Omental fat pad (tissue), 4 donors: Measurements from ENCODE around the gene CITED4. TPM values are rescaled to one million over a fixed set of nuclear protein-coding genes. Genes with fewer than 3 reads are reported as not detected.
"Not testable (repeated sequence)": the region's sequence is repeated elsewhere in the genome, so short reads cannot be mapped to it uniquely, and the experiment has no call there.

Experiments
- ATAC-seq: fragments of 150-250 bp; one replicate; pipeline ENCODE4 v1.9.1; 2016; ENCODE audit warnings: mild to moderate bottlenecking, moderate library complexity; ENCODE audit not compliant: low FRiP score
- DNase-seq: peaks from one replicate; pipeline ENCODE4 v3.0.0-alpha.2; 2019; ENCODE audit warnings: low spot score
- total RNA-seq, 4 donors: library from RNA; depleted of rRNA; stranded (reverse); fragments of >200 nt; gene quantifications; one replicate each; pipeline ENCODE4 v1.1.0, GENCODE V29; 2016
- TF ChIP-seq, protein P1 (sequence below), 3 donors: fragments of 450-650 bp; IDR thresholded peaks; one replicate each; pipeline ENCODE4 v1.5.1; 2016 to 2017; ENCODE audit warnings: antibody characterized with exemption in 3 of 3, mild to moderate bottlenecking in 3 of 3, moderate library complexity in 2 of 3

The CITED4 gene
- total RNA-seq, 4 donors from 2014 or later, result 5.8 to 21.6 (median 13.6) TPM

DNA sequence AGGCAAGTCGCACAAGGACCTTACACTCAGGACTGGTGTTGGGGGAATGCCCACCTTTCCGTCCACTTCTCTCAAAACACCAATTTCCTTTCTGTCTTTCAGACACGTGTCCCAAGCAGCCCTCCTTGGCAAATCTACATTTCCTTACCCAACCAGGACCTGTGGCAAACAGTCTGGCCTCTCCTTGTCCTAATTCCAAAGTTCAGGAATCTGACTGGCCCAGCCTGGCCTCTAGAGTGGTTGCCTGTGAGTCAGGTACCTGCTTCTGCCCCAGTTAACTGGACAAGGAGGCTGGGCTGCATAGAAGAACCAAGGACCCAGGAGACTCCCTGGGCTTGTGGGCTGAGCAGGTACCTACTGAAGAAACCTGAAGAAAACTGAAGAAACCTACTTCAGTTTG is 34.3 kb upstream of the CITED4 start:
- TF ChIP-seq, protein P1, sequence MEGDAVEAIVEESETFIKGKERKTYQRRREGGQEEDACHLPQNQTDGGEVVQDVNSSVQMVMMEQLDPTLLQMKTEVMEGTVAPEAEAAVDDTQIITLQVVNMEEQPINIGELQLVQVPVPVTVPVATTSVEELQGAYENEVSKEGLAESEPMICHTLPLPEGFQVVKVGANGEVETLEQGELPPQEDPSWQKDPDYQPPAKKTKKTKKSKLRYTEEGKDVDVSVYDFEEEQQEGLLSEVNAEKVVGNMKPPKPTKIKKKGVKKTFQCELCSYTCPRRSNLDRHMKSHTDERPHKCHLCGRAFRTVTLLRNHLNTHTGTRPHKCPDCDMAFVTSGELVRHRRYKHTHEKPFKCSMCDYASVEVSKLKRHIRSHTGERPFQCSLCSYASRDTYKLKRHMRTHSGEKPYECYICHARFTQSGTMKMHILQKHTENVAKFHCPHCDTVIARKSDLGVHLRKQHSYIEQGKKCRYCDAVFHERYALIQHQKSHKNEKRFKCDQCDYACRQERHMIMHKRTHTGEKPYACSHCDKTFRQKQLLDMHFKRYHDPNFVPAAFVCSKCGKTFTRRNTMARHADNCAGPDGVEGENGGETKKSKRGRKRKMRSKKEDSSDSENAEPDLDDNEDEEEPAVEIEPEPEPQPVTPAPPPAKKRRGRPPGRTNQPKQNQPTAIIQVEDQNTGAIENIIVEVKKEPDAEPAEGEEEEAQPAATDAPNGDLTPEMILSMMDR (IDR thresholded peaks at IDR 0.05), result no peak
- DNase-seq, result no peak
- no peak for ATAC-seq

DNA sequence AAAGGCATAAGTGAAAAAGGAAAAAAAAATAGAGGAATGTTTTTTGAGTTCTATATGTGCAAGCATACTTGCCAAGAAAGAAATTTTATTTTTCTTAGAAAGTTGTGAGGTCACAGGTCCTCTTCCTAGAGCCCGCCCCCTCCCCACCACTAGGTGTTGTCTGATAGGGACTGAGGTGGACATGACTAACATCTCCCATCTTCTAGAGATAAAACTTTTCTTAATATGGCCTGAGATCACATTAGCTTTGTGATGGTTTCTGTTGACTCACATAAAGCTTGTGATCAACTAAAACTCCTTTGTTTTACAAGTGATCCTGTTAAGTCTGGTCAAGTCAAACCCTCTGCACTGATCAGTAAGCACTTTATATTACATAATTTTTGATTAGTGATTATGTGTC is 33.4 kb upstream of the CITED4 start:
- TF ChIP-seq, protein P1 (IDR thresholded peaks at IDR 0.05), result no peak
- no peak for DNase-seq
- ATAC-seq, result no peak

DNA sequence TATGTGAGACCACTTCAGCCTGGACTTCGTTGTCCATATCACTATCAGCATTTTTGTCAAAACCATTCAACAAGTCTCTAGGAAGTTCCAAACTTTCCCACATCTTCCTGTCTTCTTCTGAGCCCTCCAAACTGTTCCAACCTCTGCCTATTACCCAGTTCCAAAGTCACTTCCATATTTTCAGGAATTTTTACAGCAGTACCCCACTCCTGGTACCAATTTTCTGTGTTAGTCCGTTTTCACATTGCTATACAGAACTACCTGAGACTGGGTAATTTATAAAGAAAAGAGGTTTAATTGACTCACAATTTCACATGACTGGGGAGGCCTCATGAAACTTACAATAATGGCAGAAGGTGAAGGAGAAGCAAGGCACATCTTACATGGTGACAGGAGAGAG is 32.7 kb upstream of the CITED4 start:
- ATAC-seq, result not testable (repeated sequence)

DNA sequence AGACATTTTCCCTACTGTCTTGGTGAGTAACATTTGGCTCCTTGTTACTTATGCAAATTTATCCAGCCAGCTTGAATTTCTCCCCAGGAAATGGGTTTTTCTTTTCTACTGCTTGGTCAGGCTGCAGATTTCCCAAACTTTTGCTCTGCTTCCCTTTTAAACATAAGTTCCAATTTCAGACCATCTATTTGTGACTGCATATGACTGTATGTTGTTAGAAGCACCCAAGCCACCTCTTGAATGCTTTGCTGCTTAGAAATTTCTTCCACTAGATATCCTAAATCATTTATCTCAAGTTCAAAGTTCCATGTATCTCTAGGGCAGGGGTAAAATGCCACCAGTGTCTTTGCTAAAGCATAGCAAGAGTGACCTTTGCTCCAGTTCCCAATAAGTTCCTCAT is 32.3 kb upstream of the CITED4 start:
- ATAC-seq, result no peak
- DNase-seq, result no peak
- TF ChIP-seq, protein P1 (IDR thresholded peaks at IDR 0.05), result no peak

More for the DNA sequence above, 32.7 kb upstream of the CITED4 start:
- not testable (repeated sequence) for DNase-seq

DNA sequence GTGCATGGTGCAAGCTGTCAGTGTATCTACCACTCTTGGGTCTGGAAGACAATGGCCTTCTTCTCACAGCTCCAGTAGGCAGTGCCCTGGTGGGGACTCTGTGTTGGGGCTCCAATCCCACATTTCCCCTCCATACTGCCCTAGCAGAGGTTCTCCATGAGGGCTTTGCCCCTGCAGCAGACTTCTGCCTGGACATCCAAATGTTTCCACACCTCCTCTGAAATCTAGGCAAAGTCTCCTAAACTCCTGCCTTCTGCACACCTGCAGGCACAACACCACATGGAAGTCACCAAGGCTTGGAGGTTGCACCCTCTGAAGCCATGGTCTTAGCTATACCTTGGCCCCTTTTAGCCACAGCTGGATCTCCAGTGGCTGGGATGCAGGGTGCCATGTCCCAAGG is 31.8 kb upstream of the CITED4 start:
- TF ChIP-seq, protein P1 (IDR thresholded peaks at IDR 0.05), result no peak
- DNase-seq, result no peak
- ATAC-seq, result no peak

DNA sequence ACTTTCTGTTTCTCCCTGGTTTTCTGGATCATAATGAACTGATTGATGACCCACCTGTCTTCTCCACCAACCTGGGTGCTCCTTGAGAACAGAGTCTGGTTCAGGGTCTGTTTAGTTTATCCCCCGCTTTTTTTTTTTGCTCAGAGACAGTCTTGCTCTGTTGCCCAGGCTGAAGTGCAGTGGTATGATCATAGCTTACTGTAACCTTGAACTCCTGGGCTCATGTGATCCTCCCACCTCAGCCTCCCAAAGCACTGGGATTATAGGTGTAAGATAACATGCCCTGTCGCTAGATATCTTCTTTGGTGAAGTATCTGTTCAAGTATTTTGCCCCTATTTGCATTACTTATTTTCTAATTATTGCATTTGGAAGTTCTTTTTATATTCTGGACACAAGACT is 30.2 kb upstream of the CITED4 start:
- ATAC-seq (no peak), DNase-seq (no peak)
- TF ChIP-seq, protein P1 (IDR thresholded peaks at IDR 0.05), result no peak

DNA sequence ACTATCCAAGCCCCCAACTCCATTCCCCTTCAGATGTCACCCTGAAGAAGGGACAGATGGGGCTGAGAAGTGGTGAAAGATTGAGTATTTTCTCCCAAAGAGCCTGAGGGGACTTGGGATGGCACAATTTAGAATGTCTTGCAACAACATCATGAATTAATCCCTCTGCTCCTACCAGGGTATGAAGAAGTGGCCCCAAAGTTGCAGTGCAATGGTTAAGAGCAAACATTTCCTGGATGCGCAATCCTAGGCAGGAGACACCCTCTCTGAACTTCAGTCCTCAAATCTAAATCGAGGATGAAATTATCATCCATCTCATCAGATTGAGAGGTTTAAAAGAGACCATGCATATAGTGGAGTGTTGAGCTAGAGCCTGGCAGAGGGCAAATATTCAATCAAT is 28.6 kb upstream of the CITED4 start:
- no peak for ATAC-seq
- TF ChIP-seq, protein P1 (IDR thresholded peaks at IDR 0.05), result no peak
- no peak for DNase-seq

DNA sequence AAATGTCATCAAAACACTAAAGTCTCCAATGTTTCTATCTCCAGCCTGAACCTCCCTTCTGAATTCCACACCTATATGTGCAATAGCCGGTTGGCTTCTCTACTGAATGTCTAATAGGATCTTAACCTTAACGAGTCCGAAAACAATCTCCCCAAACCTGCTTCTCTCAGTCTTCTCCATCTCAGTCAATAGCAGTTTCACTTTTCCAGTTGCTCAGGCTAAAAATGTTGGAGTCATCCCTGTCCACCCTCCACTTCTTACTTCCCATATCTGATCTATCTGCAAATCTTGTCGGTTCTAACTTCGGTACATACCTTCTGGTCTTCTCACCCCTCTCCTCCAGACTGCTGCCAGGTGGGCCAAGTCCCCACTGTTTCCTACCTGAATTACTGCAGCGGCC is 25.5 kb upstream of the CITED4 start:
- TF ChIP-seq, protein P1 (IDR thresholded peaks at IDR 0.05), result no peak

More for the DNA sequence above, 25.5 kb upstream of the CITED4 start:
- ATAC-seq (no peak), DNase-seq (no peak)
